ENCODE measurements around the gene SLC6A3. TPM values are rescaled to one million over a fixed set of nuclear protein-coding genes. Genes with fewer than 3 reads are reported as not detected.

SLC6A3 gene
- total RNA-seq, 1 experiment from 2014 or later, result not detected

GRCh38 chr5:1390861-1391600 lies 54.2 kb downstream of the SLC6A3 start:
- no peak for DNase-seq (ENCODE audit: low read depth)

- DNase-seq (ENCODE audit: low read depth), result no peak
Observed at GRCh38 chr5:1390333-1390732, 54.9 kb downstream of the SLC6A3 start.

- no peak for DNase-seq (ENCODE audit: low read depth)
Observed at GRCh38 chr5:1388383-1388967, 56.8 kb downstream of the SLC6A3 start.

GRCh38 chr5:1387876-1388275 lies 57.4 kb downstream of the SLC6A3 start:
- no peak for DNase-seq (ENCODE audit: low read depth)

GRCh38 chr5:1387059-1387755 lies 58.0 kb downstream of the SLC6A3 start:
- no peak for DNase-seq (ENCODE audit: low read depth)

GRCh38 chr5:1386274-1386717 lies 58.9 kb downstream of the SLC6A3 start:
- no peak for DNase-seq (ENCODE audit: low read depth)

GRCh38 chr5:1385395-1386273 lies 59.6 kb downstream of the SLC6A3 start:
- DNase-seq (ENCODE audit: low read depth), result peak; percentile 5

GRCh38 chr5:1384521-1384920 lies 60.7 kb downstream of the SLC6A3 start:
- DNase-seq (ENCODE audit: low read depth), result no peak

- no peak for DNase-seq (ENCODE audit: low read depth)
Observed at GRCh38 chr5:1383886-1384401, 61.3 kb downstream of the SLC6A3 start.

- no peak for DNase-seq (ENCODE audit: low read depth)
Observed at GRCh38 chr5:1383344-1383743, 61.9 kb downstream of the SLC6A3 start.

GRCh38 chr5:1382248-1382700 lies 63.0 kb downstream of the SLC6A3 start:
- DNase-seq (ENCODE audit: low read depth), result no peak

GRCh38 chr5:1381370-1382247 lies 63.6 kb downstream of the SLC6A3 start:
- no peak for DNase-seq (ENCODE audit: low read depth)

GRCh38 chr5:1380910-1381309 lies 64.3 kb downstream of the SLC6A3 start:
- no peak for DNase-seq (ENCODE audit: low read depth)

- no peak for DNase-seq (ENCODE audit: low read depth)
Observed at GRCh38 chr5:1380011-1380817, 65.0 kb downstream of the SLC6A3 start.

GRCh38 chr5:1378866-1379659 lies 66.2 kb downstream of the SLC6A3 start:
- no peak for DNase-seq (ENCODE audit: low read depth)

- DNase-seq (ENCODE audit: low read depth), result no peak
Observed at GRCh38 chr5:1378096-1378495, 67.1 kb downstream of the SLC6A3 start.

- DNase-seq (ENCODE audit: low read depth), result no peak
Observed at GRCh38 chr5:1376981-1377380, 68.3 kb downstream of the SLC6A3 start.

All from LHCN-M2 (cell line).